Myocyte (in vitro differentiated cells): ENCODE data around the gene NUP133. TPM values are rescaled to one million over a fixed set of nuclear protein-coding genes. Genes with fewer than 3 reads are reported as not detected.

Experiments used
- DNase-seq: peaks from one replicate; pipeline ENCODE4 v3.0.0-alpha.2; 2012; ENCODE audit warnings: low read depth
- total RNA-seq: library from RNA; depleted of rRNA; stranded (reverse); fragments of >200 nt; gene quantifications from 2 replicates; pipeline ENCODE4 v1.2.3, GENCODE V29; 2014

The NUP133 gene
- total RNA-seq, 1 donor from 2014 or later = 40.8 TPM

DNA sequence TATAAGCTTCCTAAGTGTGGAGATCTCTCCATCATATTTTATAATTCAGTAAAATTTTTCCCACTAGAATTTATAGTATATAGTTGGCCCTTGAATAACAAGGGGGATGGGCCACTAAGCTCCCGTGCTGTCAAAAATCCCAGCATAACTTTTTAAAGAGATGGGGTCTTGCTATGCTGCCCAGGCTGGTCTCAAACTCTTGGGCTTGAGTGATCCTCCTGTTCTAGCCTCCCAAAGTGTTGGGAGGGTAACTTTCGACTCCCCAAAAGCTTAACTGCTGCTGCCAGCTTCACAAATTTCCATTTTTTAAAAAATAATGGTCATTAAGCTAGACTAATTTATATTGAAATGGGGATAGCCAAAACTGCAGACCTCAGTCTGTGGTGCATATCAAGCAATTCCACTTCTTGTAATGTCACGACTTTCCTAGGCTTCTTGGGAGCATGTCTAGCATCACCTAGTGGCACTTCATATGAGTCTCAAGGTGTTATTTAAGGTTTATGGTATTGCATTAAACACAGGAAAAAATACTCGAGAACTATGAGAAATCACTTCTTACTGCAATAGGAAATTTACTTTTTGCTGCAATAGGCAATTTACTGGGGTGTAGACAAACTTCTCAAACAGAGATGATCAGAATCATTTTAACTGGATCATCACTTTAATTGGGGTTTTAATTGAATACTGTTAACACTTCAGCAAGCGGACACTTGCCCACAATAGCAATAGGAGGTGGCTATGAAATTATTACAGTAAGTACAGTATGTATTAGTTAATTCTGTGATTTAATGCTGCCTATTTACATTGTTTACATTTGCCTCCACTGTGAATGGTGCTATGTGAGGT, 55.0 kb downstream of the NUP133 start:
- peak; percentile 45 for DNase-seq

DNA sequence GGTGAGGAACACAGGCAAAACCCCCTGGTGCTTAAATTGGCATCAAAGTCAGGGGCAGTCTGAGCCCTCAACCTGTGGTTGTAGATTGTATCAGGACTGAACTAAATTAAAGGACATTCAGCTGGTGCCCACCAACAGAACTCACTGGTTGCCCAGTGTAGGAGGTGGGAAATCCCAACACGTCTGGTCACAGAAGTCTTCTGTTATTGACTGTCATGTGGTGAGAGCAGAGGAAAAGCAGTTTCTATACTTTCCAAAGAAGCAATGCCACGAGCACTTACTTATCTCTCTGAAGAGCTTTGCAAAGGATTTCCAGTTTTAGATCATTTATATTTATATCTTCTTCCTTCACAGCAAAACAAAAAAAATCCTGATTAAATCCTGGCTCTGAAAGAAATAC, 59.3 kb downstream of the NUP133 start:
- no peak for DNase-seq

- DNase-seq = no peak
Measured at GRCh38 chr1:229448354-229448753, 59.8 kb downstream of the NUP133 start.

GRCh38 chr1:229447809-229448252, 60.3 kb downstream of the NUP133 start:
- no peak for DNase-seq

DNA sequence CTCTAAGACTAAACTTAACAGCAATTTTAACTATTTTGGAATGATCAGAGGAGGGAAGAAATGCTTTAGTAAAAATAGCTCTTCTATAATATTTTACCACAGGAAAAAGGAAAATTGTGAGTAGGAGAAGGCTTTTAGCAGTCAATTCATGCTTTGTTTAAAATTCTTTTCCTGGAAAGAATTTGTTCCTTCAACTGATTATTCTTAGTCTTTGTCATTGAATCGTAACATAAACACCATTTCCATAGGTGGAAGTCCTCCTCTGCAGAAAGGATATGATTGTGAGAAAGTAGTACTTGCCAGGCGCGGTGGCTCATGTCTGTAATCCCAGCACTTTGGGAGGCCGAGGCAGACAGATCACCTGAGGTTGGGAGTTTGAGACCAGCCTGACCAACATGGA, 62.3 kb downstream of the NUP133 start:
- DNase-seq = no peak

- DNase-seq = peak; percentile 83
Measured at GRCh38 chr1:229440851-229441537, 67.1 kb downstream of the NUP133 start.

GRCh38 chr1:229438021-229438420, 70.1 kb downstream of the NUP133 start:
- DNase-seq = no peak

DNA sequence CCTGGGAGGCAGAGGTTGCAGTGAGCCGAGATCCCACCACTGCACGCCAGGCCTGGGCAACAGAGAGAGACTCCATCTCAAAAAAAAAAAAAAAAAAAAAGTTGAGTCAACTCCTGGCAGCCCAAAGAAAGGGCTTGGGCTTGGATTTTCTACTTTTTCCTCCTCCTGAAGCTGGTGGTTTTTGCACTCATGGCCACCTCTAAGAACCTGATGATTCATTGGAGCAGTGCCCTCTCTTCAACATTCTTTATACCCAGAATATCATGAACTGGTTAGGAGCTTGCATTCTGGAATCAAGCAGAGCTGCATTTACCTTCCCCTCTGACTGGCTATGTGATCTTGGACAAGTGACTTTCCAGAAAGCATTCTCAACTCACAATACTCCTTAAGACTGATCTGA, 70.7 kb downstream of the NUP133 start:
- DNase-seq = peak; percentile 32

- DNase-seq = peak; percentile 87
Measured at GRCh38 chr1:229436201-229436600, 71.9 kb downstream of the NUP133 start.

- peak; percentile 94 for DNase-seq
Measured at GRCh38 chr1:229434641-229435051, 73.5 kb downstream of the NUP133 start.

DNA sequence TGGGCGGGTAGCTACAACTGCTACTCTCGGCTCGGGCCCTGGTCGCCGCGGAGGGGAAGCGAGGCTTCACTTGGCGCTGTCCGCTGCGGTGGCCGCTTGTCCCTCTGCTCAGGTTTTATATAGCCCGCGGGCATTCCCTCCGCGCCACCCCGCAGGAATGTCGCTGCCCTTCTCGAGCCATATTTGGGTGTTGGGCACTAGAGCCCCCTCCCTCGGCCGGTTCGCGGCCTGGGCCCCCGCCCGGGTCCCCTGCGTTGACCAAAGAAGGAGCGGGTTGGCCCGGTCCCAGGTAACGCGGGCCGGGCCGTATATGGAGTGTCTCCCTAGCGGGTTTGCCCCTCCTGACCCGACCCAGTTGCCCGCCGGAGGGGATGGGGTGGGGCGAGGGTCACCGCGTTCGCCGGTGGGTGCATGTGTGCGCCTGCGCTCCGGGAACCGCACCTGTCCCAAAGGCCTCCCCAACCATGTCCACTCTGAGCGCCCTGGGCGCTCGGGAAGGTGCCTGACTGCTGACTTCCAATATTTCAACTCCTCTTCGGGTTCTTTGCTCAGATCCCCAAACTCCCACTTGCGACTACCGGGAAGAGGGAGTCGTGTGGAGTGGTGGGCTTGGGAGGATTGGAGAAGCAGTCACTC, 74.0 kb downstream of the NUP133 start, which contains the start of gene ACTA1:
ACTA1 (minus strand) TSS at position 90 of the 636 bp plus-strand sequence. CDS start 979 bp downstream, outside the sequence.
- DNase-seq = peak; percentile 96

DNA sequence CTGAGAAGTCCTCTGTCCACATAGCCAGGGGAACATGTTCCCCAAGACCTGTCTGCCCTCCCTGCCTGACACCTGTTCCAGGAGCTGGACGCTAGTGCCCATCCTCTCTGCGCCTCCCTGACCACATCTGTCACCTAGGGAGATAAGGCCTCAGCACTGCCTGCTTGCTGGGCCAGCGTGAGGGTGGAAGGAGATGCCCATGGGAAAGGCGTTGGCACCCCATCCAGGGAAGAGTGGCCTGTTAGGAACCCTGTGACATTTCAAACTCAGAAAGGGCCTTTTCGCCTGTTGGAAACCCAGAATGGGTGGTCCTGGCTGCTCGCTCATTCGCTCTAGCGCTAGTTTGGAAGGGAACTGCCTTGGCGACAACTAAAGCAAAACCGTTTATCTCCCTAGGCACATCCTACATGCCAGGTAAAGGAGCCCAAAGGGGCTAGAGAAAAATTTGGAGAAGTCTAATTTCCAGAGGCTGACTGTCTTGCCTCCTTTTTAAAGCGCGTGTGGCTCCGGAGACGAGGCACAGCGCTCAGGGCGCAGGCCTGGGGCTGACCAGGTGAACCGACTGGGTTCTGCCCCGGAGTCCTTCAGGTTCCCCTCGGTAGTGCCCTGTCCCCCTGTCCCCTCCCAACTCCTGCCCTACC, 74.7 kb downstream of the NUP133 start:
- DNase-seq = peak; percentile 57

DNA sequence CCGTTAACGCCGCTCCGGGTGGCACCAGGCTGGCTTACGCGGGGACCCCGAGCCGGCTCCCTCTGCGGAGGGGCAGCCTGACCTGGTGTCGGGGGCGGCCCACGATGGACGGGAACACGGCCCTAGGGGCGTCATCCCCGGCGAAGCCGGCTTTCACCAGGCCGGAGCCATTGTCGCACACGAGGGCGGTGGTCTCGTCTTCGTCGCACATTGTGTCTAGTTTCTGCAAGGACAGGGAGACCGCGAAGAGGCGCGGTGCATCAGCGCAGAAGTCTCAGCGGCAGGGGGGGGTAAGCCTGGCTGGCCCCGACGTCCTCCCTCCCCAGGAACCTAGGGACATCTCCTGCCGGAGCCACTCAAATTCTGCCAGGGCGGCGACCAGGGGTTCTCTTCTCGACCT, 75.2 kb downstream of the NUP133 start:
- peak; percentile 33 for DNase-seq

- DNase-seq = peak; percentile 35
Measured at GRCh38 chr1:229432116-229432461, 76.1 kb downstream of the NUP133 start.

GRCh38 chr1:229431284-229432115, 76.6 kb downstream of the NUP133 start:
- peak; percentile 18 for DNase-seq

GRCh38 chr1:229430761-229431283, 77.3 kb downstream of the NUP133 start:
- peak; percentile 88 for DNase-seq

GRCh38 chr1:229428256-229428655, 79.9 kb downstream of the NUP133 start:
- DNase-seq = peak; percentile 17

GRCh38 chr1:229427572-229427971, 80.6 kb downstream of the NUP133 start:
- DNase-seq = no peak

GRCh38 chr1:229425564-229426159, 82.5 kb downstream of the NUP133 start:
- no peak for DNase-seq

DNA sequence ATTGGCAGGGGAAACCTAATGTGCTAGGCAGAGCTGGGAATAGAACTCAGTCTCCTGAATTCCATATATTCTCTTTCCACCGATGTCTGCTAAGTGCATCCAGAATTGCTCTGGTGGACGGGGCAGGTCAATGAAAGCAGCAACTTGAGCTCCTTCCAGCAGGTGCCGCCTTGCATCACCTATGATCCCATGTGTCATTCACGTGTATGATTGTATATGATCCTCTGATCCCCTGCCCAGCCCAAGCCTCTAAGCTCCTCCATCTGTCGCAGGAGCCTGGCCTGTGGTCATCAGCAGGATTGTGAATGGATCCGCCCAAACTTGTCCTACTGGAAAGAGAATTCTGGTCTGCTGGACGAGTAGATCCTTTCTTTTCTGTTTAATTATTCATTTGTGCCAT, 87.4 kb downstream of the NUP133 start:
- DNase-seq = peak; percentile 28
